Prostate gland (tissue), 2 donors: ENCODE measurements around the gene C4orf51. TPM values are rescaled to one million over a fixed set of nuclear protein-coding genes. Genes with fewer than 3 reads are reported as not detected.

Experiments
- DNase-seq: peaks from one replicate; pipeline ENCODE4 v3.0.0-alpha.2; 2019; ENCODE audit warnings: low spot score
- H3K27ac ChIP-seq, 2 donors: fragments of 200-600 bp; sonication (generic); 2 replicates each; pipeline ENCODE4 v1.5.1; 2017 to 2019
- H3K27me3 ChIP-seq: fragments of 200-600 bp; sonication (generic); replicated peaks from 2 replicates; pipeline ENCODE4 v1.5.1; 2019; ENCODE audit not compliant: insufficient read depth
- H3K36me3 ChIP-seq, 2 donors: fragments of 200-600 bp; sonication (generic); 1 replicate in 1 of 2; 2 replicates in 1 of 2; pipeline versions ENCODE4 v1.5.1 to v1.8.1; 2017 to 2019
- H3K4me1 ChIP-seq: fragments of 200-600 bp; sonication (generic); replicated peaks from 2 replicates; pipeline ENCODE4 v1.5.1; 2019
- H3K4me3 ChIP-seq, 2 donors: fragments of 200-600 bp; sonication (generic); 2 replicates each; pipeline ENCODE4 v1.5.1; 2017 to 2019
- H3K9me3 ChIP-seq: fragments of 200-600 bp; sonication (generic); 2 replicates; pipeline ENCODE4 v1.5.1; 2017
- CTCF ChIP-seq, 4 experiments: fragments of 200-600 bp in 2 of 4; fragments of 450-650 bp in 2 of 4; sonication (generic) in 2 of 4; IDR thresholded peaks; 1 replicate in 3 of 4; 2 replicates in 1 of 4; pipeline ENCODE4 v1.5.1; 2016 to 2019; ENCODE audit warnings: antibody characterized with exemption in 4 of 4, mild to moderate bottlenecking in 2 of 4, moderate library complexity in 2 of 4
- POLR2A ChIP-seq: fragments of 450-650 bp; IDR thresholded peaks from one replicate; pipeline ENCODE4 v1.6.1; 2016; ENCODE audit warnings: antibody characterized with exemption, mild to moderate bottlenecking
- POLR2AphosphoS5 ChIP-seq: sonication (generic); formaldehyde crosslinking; IDR thresholded peaks from one replicate; pipeline ENCODE4 v1.6.1; 2017; ENCODE audit warnings: antibody characterized with exemption
- WGBS: methylation state at CpG from one replicate; pipeline ENCODE4 v1.1.5; 2018; 5-methylcytosine and 5-hydroxymethylcytosine counted together
- intact Hi-C: fragments of 100-400 bp; cut with DNase I; formaldehyde crosslinking; loops from one replicate; pipeline ENCODE4 v1.14.2; 2022
- total RNA-seq, 2 donors: library from RNA; depleted of rRNA; stranded (reverse); fragments of >200 nt; gene quantifications; one replicate each; pipeline ENCODE4 v1.1.0, GENCODE V29; 2016

Gene C4orf51
- total RNA-seq, 2 donors from 2014 or later = not detected

- Histone ChIP-seq H3K27me3 (no peaks in the 10 kb centered on the region), H3K4me3 (no peak overlapping the region), H3K4me1 (no peaks in the 10 kb centered on the region), H3K27ac (no peak overlapping the region), H3K9me3 (no peaks in the 10 kb centered on the region), H3K36me3 (no peaks in the 10 kb centered on the region)
- no peak for DNase-seq
- 96% methylated on average over 1 of the region's 1 CpG for WGBS
- TF ChIP-seq POLR2AphosphoS5 = no peak
- TF ChIP-seq POLR2A = no peak
- TF ChIP-seq CTCF (IDR thresholded peaks at IDR 0.05) = no peak
- intact Hi-C loops = no loop called here
Measured at GRCh38 chr4:145756244-145756643, 76.3 kb downstream of the C4orf51 start.

- TF ChIP-seq POLR2A (no peak), POLR2AphosphoS5 (no peak), CTCF (IDR thresholded peaks at IDR 0.05) (no peak)
- 88% methylated on average over 1 of the region's 1 CpG for WGBS
- DNase-seq = no peak
- H3K36me3 ChIP-seq = no peaks in the 10 kb centered on the region
- H3K4me1 ChIP-seq = no peaks in the 10 kb centered on the region
- H3K27ac ChIP-seq = no peak overlapping the region
- no peak overlapping the region for H3K4me3 ChIP-seq
- H3K9me3 ChIP-seq = no peaks in the 10 kb centered on the region
- intact Hi-C loops = no loop called here
- H3K27me3 ChIP-seq = no peaks in the 10 kb centered on the region
Measured at GRCh38 chr4:145757188-145757587, 77.2 kb downstream of the C4orf51 start.

- Histone ChIP-seq H3K27ac (no peak overlapping the region), H3K9me3 (no peaks in the 10 kb centered on the region), H3K4me3 (no peak overlapping the region), H3K4me1 (no peaks in the 10 kb centered on the region), H3K27me3 (no peaks in the 10 kb centered on the region), H3K36me3 (no peaks in the 10 kb centered on the region)
- TF ChIP-seq POLR2A = no peak
- no peak for TF ChIP-seq POLR2AphosphoS5
- no peak for TF ChIP-seq CTCF (IDR thresholded peaks at IDR 0.05)
- intact Hi-C loops = no loop called here
- 89% methylated on average over 8 of the region's 8 CpGs for WGBS
- DNase-seq = no peak
Measured at GRCh38 chr4:145760176-145760575, 80.2 kb downstream of the C4orf51 start.

- no peaks in the 10 kb centered on the region for H3K9me3 ChIP-seq
- no peak overlapping the region for H3K27ac ChIP-seq
- no peaks in the 10 kb centered on the region for H3K36me3 ChIP-seq
- no peak for DNase-seq
- TF ChIP-seq POLR2A = no peak
- no peak for TF ChIP-seq POLR2AphosphoS5
- TF ChIP-seq CTCF (IDR thresholded peaks at IDR 0.05) = no peak
- 97% methylated on average over 36 of the region's 49 CpGs for WGBS
- intact Hi-C loops = no loop called here
- no peaks in the 10 kb centered on the region for H3K27me3 ChIP-seq
- H3K4me1 ChIP-seq = no peaks in the 10 kb centered on the region
- H3K4me3 ChIP-seq = no peak overlapping the region
Measured at GRCh38 chr4:145760961-145761929, 81.3 kb downstream of the C4orf51 start.

GRCh38 chr4:145762719-145763118 lies 82.8 kb downstream of the C4orf51 start:
- TF ChIP-seq CTCF (IDR thresholded peaks at IDR 0.05) (no peak), POLR2AphosphoS5 (no peak), POLR2A (no peak)
- no peaks in the 10 kb centered on the region for H3K4me1 ChIP-seq

More at GRCh38 chr4:145762719-145763118, 82.8 kb downstream of the C4orf51 start:
- Histone ChIP-seq H3K27me3 (no peaks in the 10 kb centered on the region), H3K9me3 (no peaks in the 10 kb centered on the region), H3K27ac (no peak overlapping the region), H3K36me3 (no peaks in the 10 kb centered on the region), H3K4me3 (no peak overlapping the region)
- WGBS = 92% methylated on average over 8 of the region's 8 CpGs
- DNase-seq = no peak
- intact Hi-C loops = no loop called here
